SK-N-SH (cell line): ENCODE results near the gene ANO10.

Experiments
- MXI1 ChIP-seq: IDR thresholded peaks from 2 replicates; pipeline ENCODE4 v1.6.1; 2012; ENCODE audit warnings: mild to moderate bottlenecking, low read depth, low read length, improper control_type of control experiment
- RCOR1 ChIP-seq: fragments of 150-350 bp; IDR thresholded peaks from 2 replicates; pipeline ENCODE4 v1.6.1; 2017; ENCODE audit warnings: antibody characterized with exemption, low read length
- TF ChIP-seq, protein P1 (sequence below): fragments of 200-600 bp; sonication (generic); IDR thresholded peaks from 2 replicates; pipeline ENCODE4 v1.6.1; 2017; ENCODE audit warnings: antibody characterized with exemption, mild to moderate bottlenecking, moderate library complexity

DNA sequence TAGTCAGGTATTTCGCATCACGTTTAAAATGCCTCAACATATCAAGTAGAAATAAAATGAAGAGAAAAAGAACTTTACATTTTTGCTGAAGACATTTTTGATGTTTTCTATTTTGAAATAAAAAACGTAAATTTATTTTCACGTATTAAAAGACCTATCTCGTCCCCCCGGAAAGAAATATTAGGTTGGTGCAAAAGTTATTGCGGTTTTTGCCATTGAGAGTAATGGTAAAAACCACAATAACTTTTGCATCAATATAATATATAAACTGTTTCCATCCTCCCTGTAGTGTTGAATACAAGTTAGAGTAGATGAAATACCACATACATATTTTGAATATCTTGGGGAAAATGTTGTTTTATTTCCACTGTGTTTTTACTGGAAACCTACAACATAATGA, 11.2 kb upstream of the ANO10 start:
- TF ChIP-seq, protein P1, sequence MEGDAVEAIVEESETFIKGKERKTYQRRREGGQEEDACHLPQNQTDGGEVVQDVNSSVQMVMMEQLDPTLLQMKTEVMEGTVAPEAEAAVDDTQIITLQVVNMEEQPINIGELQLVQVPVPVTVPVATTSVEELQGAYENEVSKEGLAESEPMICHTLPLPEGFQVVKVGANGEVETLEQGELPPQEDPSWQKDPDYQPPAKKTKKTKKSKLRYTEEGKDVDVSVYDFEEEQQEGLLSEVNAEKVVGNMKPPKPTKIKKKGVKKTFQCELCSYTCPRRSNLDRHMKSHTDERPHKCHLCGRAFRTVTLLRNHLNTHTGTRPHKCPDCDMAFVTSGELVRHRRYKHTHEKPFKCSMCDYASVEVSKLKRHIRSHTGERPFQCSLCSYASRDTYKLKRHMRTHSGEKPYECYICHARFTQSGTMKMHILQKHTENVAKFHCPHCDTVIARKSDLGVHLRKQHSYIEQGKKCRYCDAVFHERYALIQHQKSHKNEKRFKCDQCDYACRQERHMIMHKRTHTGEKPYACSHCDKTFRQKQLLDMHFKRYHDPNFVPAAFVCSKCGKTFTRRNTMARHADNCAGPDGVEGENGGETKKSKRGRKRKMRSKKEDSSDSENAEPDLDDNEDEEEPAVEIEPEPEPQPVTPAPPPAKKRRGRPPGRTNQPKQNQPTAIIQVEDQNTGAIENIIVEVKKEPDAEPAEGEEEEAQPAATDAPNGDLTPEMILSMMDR: no peak
- no peak for TF ChIP-seq RCOR1
- TF ChIP-seq MXI1: no peak
